Activated CD8-positive, alpha-beta memory T cell treated with anti-CD3 and anti-CD28 coated beads for 4 hours (primary cell): Measurements from ENCODE around the gene TSPOAP1.
"Not testable (repeated sequence)": the region's sequence is repeated elsewhere in the genome, so short reads cannot be mapped to it uniquely, and the experiment has no call there.

ENCODE experiments used
- DNase-seq, 2 donors: peaks; one replicate each; pipeline ENCODE4 v3.0.0-alpha.2; 2020; ENCODE audit warnings: low read depth in 2 of 2

TSPOAP1 gene

GRCh38 chr17:58360296-58361063 is 31.9 kb upstream of the TSPOAP1 start:
- no peak for DNase-seq

GRCh38 chr17:58358408-58359172 is 30.0 kb upstream of the TSPOAP1 start:
- DNase-seq = no peak

GRCh38 chr17:58357312-58358297 is 29.0 kb upstream of the TSPOAP1 start:
- no peak for DNase-seq

GRCh38 chr17:58356231-58356630 is 27.6 kb upstream of the TSPOAP1 start:
- DNase-seq = no peak

GRCh38 chr17:58354541-58355216 is 26.1 kb upstream of the TSPOAP1 start:
- DNase-seq = no peak

- DNase-seq = no peak
Measured at GRCh38 chr17:58353389-58353825, 24.8 kb upstream of the TSPOAP1 start.

GRCh38 chr17:58352596-58353388 is 24.2 kb upstream of the TSPOAP1 start:
- no peak for DNase-seq

GRCh38 chr17:58351831-58352595 is 23.4 kb upstream of the TSPOAP1 start, which contains the start of gene SUPT4H1:
Gene SUPT4H1, minus strand, starts transcription at chr17:58352201. Its CDS starts 66 bp downstream, at chr17:58352135.
- DNase-seq = peak; percentile 86 to 89

GRCh38 chr17:58351182-58351581 is 22.6 kb upstream of the TSPOAP1 start:
- no peak for DNase-seq

- DNase-seq = no peak
Measured at GRCh38 chr17:58348038-58348437, 19.4 kb upstream of the TSPOAP1 start.

GRCh38 chr17:58345500-58345899 is 16.9 kb upstream of the TSPOAP1 start:
- no peak for DNase-seq

GRCh38 chr17:58344791-58345157 is 16.2 kb upstream of the TSPOAP1 start:
- DNase-seq = no peak

- peak in 1 of 2 donors; percentile 90 for DNase-seq
Measured at GRCh38 chr17:58344047-58344790, 15.6 kb upstream of the TSPOAP1 start.

- DNase-seq = no peak
Measured at GRCh38 chr17:58343131-58343530, 14.5 kb upstream of the TSPOAP1 start.

- DNase-seq = no peak
Measured at GRCh38 chr17:58341861-58342475, 13.4 kb upstream of the TSPOAP1 start.

- DNase-seq = not testable (repeated sequence)
Measured at GRCh38 chr17:58341136-58341860, 12.7 kb upstream of the TSPOAP1 start.

GRCh38 chr17:58340405-58340876 is 11.8 kb upstream of the TSPOAP1 start:
- DNase-seq = no peak
